ENCODE measurements around the gene TOX3. TPM values are rescaled to one million over a fixed set of nuclear protein-coding genes. Genes with fewer than 3 reads are reported as not detected.

Gene TOX3
- total and polyA plus RNA-seq, 2 of the 8 experiments (the other 6 are each of a cell fraction or from before 2014, with no cell fraction given), result 16.7 to 31.2 TPM

GRCh38 chr16:52497067-52497816, 49.7 kb downstream of the TOX3 start:
- Histone ChIP-seq H3K4me2 (ENCODE audit: insufficient read depth in 1 of 2, low read depth in 2 of 2, low read length in 2 of 2) (no peak overlapping the region), H3K4me3 (ENCODE audit: extremely low read depth in 1 of 4, insufficient read depth in 2 of 4, low read depth in 3 of 4, low read length in 4 of 4) (no peak overlapping the region), H3K23ac (ENCODE audit: insufficient read length) (no peak overlapping the region), H2BK5ac (ENCODE audit: low read depth, low read length) (no peak overlapping the region), H4K5ac (ENCODE audit: insufficient read length, low read depth, low read length) (no peak overlapping the region), H4K20me1 (replicated peaks in 1 of 2; ENCODE audit: control insufficient read depth in 1 of 2, insufficient read depth in 2 of 2, low read length in 2 of 2) (peaks cover 0 to 9% of the 10 kb centered on the region in 2 experiments), H3K79me2 (ENCODE audit: control insufficient read depth in 1 of 2, insufficient read depth in 2 of 2, low read length in 2 of 2) (peaks cover 0 to 86% of the 10 kb centered on the region in 2 experiments; a peak in 3 of 4 replicates), H2BK120ac (replicated peaks; ENCODE audit: low read depth, low read length) (no peak overlapping the region), H4K8ac (ENCODE audit: extremely low read depth, insufficient read depth, low read length) (no peak overlapping the region), H2BK12ac (ENCODE audit: low read depth, low read length) (no peak overlapping the region), H2AFZ (ENCODE audit: low read length) (no peak overlapping the region), H3K18ac (ENCODE audit: extremely low read depth, low read length) (no peak overlapping the region), H3K9me3 (ENCODE audit: insufficient read depth in 2 of 2, low read depth in 1 of 2, low read length in 1 of 2) (no peaks in the 10 kb centered on the region), H3K23me2 (ENCODE audit: low read depth, low read length) (no peaks in the 10 kb centered on the region), H3K79me1 (ENCODE audit: low read depth, low read length) (peaks cover 9% of the 10 kb centered on the region), H2BK15ac (ENCODE audit: low read length) (no peak overlapping the region), H3K27me3 (replicated peaks in 1 of 4; ENCODE audit: control insufficient read depth in 3 of 4, extremely low read depth in 1 of 4, insufficient read depth in 3 of 4, low read length in 3 of 4) (no peaks in the 10 kb centered on the region), H3K36me3 (ENCODE audit: control insufficient read depth in 2 of 4, insufficient read depth in 4 of 4, low read length in 3 of 4) (no peaks in the 10 kb centered on the region), H2BK20ac (ENCODE audit: low read length) (no peak overlapping the region), H3K27ac (ENCODE audit: low read depth, low read length) (no peak overlapping the region), H3K4ac (replicated peaks; ENCODE audit: insufficient read length, low read depth, low read length) (no peak overlapping the region), H3K56ac (replicated peaks; ENCODE audit: insufficient read length, low read depth, low read length) (no peak overlapping the region), H4K91ac (replicated peaks; ENCODE audit: insufficient read length, low read length) (no peak overlapping the region), H2AK5ac (ENCODE audit: low read depth, low read length) (no peak overlapping the region), H3K9ac (replicated peaks in 1 of 4; ENCODE audit: extremely low read depth in 1 of 4, low read depth in 3 of 4, low read length in 3 of 4) (no peak overlapping the region), H3K14ac (ENCODE audit: insufficient read length) (no peak overlapping the region), H3K4me1 (replicated peaks in 1 of 4; ENCODE audit: control insufficient read depth in 3 of 4, insufficient read depth in 4 of 4, low read length in 3 of 4) (peaks cover 2 to 19% (median 10%) of the 10 kb centered on the region in 4 experiments; a peak in 5 of 7 replicates)
- POLR2A ChIA-PET (ENCODE audit: partially characterized antibody), result no interaction called here
- FAIRE-seq, result no peak
- CTCF ChIA-PET (ENCODE audit: partially characterized antibody), result interaction anchor here (2.3 kb wide), 1 partner anchor 306 kb away, joined by 5 read pairs; no protein-coding TSS in a partner anchor
- DNase-seq (ENCODE audit: low read depth in 1 of 2, low spot score in 2 of 2), result no peak
- WGBS, 2 experiments (ENCODE audit: extremely low coverage in 1 of 2, insufficient coverage in 1 of 2, insufficient read length in 1 of 2, insufficient replicate concordance in 2 of 2, low coverage in 1 of 2, low lambda C conversion rate in 2 of 2, missing lambda C conversion rate in 1 of 2), result 94% methylated on average over 1 of the region's 1 CpG; no CpG with 5 or more reads in 1 of the 2 experiments
- TF ChIP-seq TCF12 (IDR thresholded peaks at IDR 0.05; ENCODE audit: low read depth, low read length) (no peak), SAP30 (IDR thresholded peaks at IDR 0.05; ENCODE audit: insufficient read depth, insufficient replicate concordance, low read length) (no peak), SP1 (IDR thresholded peaks at IDR 0.05; ENCODE audit: low read depth, low read length) (no peak), CTBP2 (IDR thresholded peaks at IDR 0.05; ENCODE audit: borderline replicate concordance, insufficient read depth, insufficient read length, low read length) (no peak), BACH1 (IDR thresholded peaks at IDR 0.05; ENCODE audit: low read length) (no peak), FOSL1 (IDR thresholded peaks at IDR 0.05; ENCODE audit: insufficient read depth, low read depth, low read length) (no peak), RFX5 (IDR thresholded peaks at IDR 0.05; ENCODE audit: borderline replicate concordance, low read depth, low read length) (no peak), ASH2L (IDR thresholded peaks at IDR 0.05; ENCODE audit: low read length) (no peak), POLR2A (IDR thresholded peaks at IDR 0.05; ENCODE audit: control extremely low read depth in 1 of 2, low read depth in 2 of 2, low read length in 2 of 2) (no peak), GTF2F1 (IDR thresholded peaks at IDR 0.05; ENCODE audit: borderline replicate concordance, low read depth, low read length) (no peak), CHD2 (IDR thresholded peaks at IDR 0.05; ENCODE audit: low read length) (no peak), RBBP5 (IDR thresholded peaks at IDR 0.05; ENCODE audit: borderline replicate concordance, low read depth, low read length) (no peak), SIX5 (IDR thresholded peaks at IDR 0.05; ENCODE audit: low read depth, low read length) (no peak), CEBPB (IDR thresholded peaks at IDR 0.05; ENCODE audit: low read depth, low read length) (no peak)

All from H1 (cell line).